ENCODE results near the gene TMEM164.

TMEM164 gene

GRCh38 chrX:110215411-110215810 lies 212.5 kb downstream of the TMEM164 start:
- no peak for DNase-seq

GRCh38 chrX:110216027-110216426 lies 213.1 kb downstream of the TMEM164 start:
- no peak for DNase-seq

GRCh38 chrX:110218591-110218990 lies 215.7 kb downstream of the TMEM164 start:
- DNase-seq = no peak

GRCh38 chrX:110219920-110220319 lies 217.0 kb downstream of the TMEM164 start:
- no peak for DNase-seq

- DNase-seq = no peak
Measured at GRCh38 chrX:110222497-110223257, 219.8 kb downstream of the TMEM164 start.

GRCh38 chrX:110224926-110225617 lies 222.2 kb downstream of the TMEM164 start:
- DNase-seq = no peak

- no peak for DNase-seq
Measured at GRCh38 chrX:110226931-110227330, 224.0 kb downstream of the TMEM164 start.
